GM18505 (cell line): Measurements from ENCODE around the gene STRAP.
A peak's percentile ranks its signal among the peaks of the same experiment; 100 is the strongest.
"Not testable (repeated sequence)": the region's sequence is repeated elsewhere in the genome, so short reads cannot be mapped to it uniquely, and the experiment has no call there.

Experiments used
- ATAC-seq: cut with Tn5 transposase; IDR thresholded peaks from one replicate; pipeline ENCODE4 v1.9.1; 2021; ENCODE audit not compliant: unreplicated experiment
- POLR2A ChIP-seq: IDR thresholded peaks from 4 replicates; pipeline ENCODE4 v1.6.1; 2011; ENCODE audit warnings: borderline replicate concordance; ENCODE audit not compliant: insufficient read depth, insufficient read length; ENCODE audit errors: extremely low read depth

STRAP gene

DNA sequence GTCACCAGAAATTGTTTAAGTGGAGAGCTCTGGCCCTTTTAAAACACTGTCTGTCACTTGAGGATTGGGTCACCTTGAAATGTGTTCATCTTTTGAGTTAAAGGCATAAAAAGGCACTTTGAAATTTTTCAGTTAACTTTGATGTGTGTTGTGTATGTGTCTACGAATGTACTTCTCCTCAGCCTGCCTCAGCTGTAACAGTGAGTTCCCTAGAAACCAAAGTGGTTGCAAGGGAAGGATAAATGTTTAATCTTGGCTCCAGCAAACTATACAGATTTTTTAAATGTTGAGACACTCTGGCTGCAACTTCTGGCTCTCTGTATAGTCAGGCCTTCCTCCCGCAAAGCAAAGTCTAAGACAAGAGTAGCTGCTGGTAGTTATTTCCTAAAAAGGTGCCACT, 37.2 kb downstream of the STRAP start:
- no peak for TF ChIP-seq POLR2A
- ATAC-seq, result no peak

GRCh38 chr12:15924956-15925355, 42.8 kb downstream of the STRAP start:
- no peak for ATAC-seq
- no peak for TF ChIP-seq POLR2A

DNA sequence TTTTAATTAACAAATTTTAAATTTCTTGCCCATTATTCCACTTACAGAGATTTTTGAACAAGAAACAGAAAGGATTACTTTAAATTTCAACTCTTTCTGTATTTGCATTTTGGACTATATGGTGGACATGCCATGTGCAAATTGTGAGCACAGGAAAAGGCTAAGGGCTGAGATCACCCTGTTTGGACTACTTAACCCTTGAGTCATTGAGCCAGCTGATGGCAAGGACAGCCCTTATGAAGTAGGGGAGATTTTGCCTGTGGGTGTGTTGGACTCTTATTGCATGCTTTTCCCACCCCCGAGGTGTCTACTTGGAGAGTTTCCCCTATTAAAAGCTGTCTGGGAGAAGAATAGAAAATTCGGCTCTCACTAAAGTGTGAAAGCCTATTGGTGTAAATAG, 46.2 kb downstream of the STRAP start:
- TF ChIP-seq POLR2A, result no peak
- no peak for ATAC-seq

- no peak for ATAC-seq
- TF ChIP-seq POLR2A, result no peak
These were observed 46.8 kb downstream of the STRAP start for GRCh38 chr12:15928870-15929571.

GRCh38 chr12:15931590-15932053, 49.4 kb downstream of the STRAP start:
- peak; percentile 80 for ATAC-seq
- TF ChIP-seq POLR2A, result no peak

- ATAC-seq, result no peak
- TF ChIP-seq POLR2A, result no peak
These were observed 50.1 kb downstream of the STRAP start for GRCh38 chr12:15932327-15932726.

DNA sequence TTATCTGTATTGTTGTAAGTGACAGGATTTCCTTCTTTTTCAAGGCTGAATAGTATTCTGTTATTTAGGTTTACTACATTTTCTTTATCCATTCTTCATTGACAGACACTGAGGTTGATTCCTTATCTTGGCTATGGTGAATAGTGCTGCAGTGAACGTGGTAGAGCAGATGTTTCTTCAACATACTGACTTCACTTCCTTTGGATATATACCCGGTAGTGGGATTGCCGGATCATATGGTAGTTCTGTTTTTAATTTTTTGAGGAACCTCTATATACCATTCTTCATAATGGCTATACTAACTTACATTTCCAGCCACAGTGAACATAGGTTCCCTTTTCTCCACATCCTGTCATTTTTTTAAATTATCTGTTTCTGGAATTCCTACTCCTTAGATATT, 50.8 kb downstream of the STRAP start:
- no peak for TF ChIP-seq POLR2A
- no peak for ATAC-seq

GRCh38 chr12:15933751-15934150, 51.6 kb downstream of the STRAP start:
- no peak for ATAC-seq
- no peak for TF ChIP-seq POLR2A

DNA sequence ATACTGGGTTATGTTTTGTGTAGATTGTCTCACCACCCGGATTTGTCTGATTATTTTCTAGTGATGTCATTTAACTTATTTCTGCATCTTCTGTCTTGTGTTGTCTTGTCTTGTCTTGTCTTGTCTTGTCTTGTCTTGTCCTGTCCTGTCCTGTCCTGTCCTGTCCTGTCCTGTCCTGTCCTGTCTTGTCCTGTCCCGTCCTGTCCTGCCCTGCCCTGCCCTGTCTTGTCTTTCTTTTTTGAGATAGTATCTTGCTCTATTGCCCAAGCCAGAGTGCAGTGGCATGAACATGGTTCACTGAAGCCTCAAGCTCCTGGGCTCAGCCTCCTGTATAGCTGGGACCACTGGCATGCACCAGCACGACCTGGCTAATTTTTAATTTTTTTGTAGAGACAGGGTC, 54.6 kb downstream of the STRAP start:
- no peak for TF ChIP-seq POLR2A
- ATAC-seq, result no peak

DNA sequence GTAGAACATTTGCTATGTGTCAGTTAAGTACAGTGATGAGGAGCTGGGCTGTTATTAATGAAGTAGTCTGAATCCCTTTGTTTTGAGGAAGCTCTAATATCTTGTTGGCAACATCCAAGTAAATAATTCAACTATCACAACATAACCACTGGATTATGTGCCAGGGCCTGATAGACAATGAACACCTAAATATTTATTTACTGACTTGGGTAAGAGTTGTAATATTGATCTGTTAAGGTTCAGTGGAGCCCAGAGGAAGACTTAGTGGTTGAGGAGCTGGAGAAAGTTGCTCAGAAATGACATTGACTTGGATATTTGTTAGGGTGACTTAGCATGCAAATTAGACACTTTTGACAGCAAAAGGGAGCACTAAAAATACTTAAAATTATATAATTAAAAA, 55.7 kb downstream of the STRAP start:
- ATAC-seq, result no peak
- TF ChIP-seq POLR2A, result no peak

GRCh38 chr12:15939111-15939510, 56.9 kb downstream of the STRAP start:
- TF ChIP-seq POLR2A, result no peak
- no peak for ATAC-seq

GRCh38 chr12:15942475-15942874, 60.3 kb downstream of the STRAP start:
- no peak for TF ChIP-seq POLR2A
- no peak for ATAC-seq

DNA sequence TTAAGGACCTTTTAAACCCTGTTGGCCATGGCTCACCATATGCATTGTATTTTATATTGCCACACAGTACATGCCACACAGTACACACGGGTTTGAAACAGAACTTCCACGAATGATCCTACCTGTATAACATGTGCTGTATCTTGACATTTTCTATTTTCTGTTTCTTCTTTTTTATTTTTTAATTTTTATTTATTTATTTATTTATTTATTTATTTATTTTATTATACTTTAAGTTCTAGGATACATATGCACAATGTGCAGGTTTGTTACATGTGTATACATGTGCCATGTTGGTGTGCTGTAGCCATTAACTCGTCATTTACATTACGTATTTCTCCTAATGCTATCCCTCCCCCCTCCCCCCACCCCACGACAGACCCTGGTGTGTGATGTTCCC, 61.3 kb downstream of the STRAP start:
- not testable (repeated sequence) for ATAC-seq

- ATAC-seq, result not testable (repeated sequence)
These were observed 66.3 kb downstream of the STRAP start for GRCh38 chr12:15948461-15948860.
